Hypothalamus (tissue), 51 donors: ENCODE data around the gene MSANTD1.

Experiments used
- DNase-seq, 51 donors: peaks; one replicate each; lab custom pipeline; 2025; lab: John Stamatoyannopoulos, UW

The MSANTD1 gene

DNA sequence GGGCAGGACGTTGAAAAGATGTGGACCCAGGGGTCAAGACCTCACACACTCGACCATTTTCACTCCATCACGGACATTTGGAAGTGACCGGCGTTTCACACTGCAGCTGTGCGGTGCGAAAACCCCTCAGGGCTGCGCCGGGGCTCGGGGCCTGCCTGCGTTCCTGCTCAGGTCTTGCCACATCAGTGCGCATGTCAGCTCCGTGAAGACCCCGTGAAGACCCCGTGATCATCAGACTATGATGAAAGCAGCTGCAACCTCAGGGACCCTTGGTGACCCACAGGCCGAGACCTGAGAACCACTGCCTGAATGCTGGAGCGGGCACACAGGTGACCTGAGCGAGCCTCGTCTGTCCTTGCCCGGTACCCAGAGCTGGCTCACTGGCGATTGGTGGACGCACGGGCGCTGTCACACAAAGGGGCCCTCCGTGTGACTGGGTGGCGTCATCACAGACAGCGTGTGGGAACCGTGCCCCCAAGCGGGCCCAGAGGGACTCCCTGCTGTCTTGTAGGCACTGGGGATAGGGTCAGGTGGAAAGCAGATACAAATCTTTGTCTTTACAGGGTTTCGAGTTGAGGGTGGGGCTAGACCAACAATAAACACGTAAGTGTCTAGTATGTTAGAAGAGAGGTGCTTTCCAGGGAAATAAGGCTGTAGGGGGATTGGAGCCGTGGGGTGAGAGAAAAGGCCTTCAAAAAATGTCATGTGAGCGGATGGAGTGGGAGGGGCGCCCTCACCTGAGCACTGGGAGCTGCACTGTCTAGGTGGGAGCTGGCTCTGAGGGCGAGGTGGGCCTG, 12.7 kb downstream of the MSANTD1 start:
- DNase-seq, result no peak

- DNase-seq, result no peak
Measured at GRCh38 chr4:3262208-3263052, 13.5 kb downstream of the MSANTD1 start.

GRCh38 chr4:3263053-3263875, 14.3 kb downstream of the MSANTD1 start:
- DNase-seq, result no peak

DNA sequence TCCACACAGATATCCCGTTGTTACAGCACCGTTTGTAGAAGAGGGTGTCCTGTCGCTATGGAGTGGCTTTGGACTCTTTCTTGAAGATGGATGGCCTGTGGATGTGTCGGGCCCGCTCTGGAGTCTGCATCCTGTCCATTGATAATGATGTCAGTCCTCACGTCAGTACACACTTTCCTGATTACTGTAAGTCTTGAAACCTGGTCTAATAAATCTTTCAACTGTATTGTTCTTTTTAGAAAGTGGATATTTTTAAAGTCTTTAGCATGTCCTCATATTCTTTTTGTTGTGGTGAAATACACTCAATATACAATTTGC, 14.9 kb downstream of the MSANTD1 start:
- no peak for DNase-seq

DNA sequence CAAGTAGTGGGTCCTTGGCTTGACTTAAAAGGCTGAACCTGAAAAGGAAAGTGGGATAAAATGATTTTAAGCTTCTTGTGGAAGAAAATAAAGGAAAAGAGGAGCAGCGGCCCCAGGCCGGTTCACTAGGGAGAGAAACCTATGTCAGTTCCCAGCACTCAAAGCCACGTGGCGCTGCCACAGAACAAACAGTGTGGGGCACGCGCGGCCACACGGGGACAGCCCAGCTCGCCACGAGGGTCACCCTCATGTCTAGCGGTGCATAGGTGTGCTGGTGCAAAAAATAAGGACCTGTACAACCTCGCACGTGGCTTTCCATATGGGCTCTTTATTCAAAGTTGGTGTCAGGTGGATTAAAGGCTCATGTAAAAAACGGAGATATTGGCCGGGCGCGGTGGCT, 17.1 kb downstream of the MSANTD1 start:
- no peak for DNase-seq

DNA sequence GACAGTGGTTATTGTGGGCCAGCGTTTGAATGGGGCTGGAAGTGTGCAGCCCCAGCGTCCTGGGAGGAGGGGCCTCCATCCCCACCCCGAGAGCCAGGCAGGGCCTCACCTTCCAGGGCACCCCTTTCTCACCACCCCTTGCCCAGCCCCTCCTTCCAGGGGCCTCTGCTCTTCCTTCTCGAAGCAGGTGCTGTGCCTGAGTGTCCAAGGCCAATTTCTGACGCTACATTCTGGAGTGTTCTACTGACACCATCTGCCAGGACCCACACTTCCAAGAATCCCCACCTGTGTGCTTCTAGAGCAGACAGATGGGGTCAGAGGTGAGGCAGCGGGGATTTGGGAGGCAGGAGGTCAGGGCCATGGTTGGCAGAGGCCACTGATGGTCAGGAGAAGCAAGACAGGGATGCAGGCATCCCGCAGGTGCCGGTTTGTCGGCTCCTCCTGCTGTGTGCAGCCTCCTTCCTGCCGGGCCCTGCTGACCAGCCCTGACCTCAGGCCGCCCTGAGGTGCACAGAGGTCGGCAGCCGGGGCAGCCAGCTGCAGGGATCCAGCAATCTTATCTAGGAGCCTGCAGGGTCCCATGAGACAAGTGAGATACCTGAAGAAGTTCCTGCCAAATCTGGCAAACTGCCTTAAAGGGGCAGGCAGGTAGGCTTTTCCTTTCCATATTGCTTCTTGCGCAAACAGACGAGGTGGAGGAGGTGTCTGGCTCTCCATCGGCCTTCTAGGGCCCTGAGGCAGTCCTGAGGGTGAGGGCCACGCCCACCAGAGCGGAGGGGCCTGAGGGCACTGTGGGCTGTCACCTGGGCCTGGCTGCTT, 18.8 kb downstream of the MSANTD1 start:
- no peak for DNase-seq

GRCh38 chr4:3268395-3269104, 19.6 kb downstream of the MSANTD1 start:
- no peak for DNase-seq

- DNase-seq, result no peak
Measured at GRCh38 chr4:3269105-3269927, 20.4 kb downstream of the MSANTD1 start.

- peak in 3 of 51 donors; percentile 14 to 24 (median 22) for DNase-seq
Measured at GRCh38 chr4:3269991-3270611, 21.1 kb downstream of the MSANTD1 start.

- DNase-seq, result no peak
Measured at GRCh38 chr4:3271131-3271530, 22.2 kb downstream of the MSANTD1 start.

GRCh38 chr4:3276986-3277385, 28.0 kb downstream of the MSANTD1 start:
- DNase-seq, result peak in 15 of 51 donors; percentile 20 to 59 (median 28)

GRCh38 chr4:3280466-3280865, 31.5 kb downstream of the MSANTD1 start:
- no peak for DNase-seq

DNA sequence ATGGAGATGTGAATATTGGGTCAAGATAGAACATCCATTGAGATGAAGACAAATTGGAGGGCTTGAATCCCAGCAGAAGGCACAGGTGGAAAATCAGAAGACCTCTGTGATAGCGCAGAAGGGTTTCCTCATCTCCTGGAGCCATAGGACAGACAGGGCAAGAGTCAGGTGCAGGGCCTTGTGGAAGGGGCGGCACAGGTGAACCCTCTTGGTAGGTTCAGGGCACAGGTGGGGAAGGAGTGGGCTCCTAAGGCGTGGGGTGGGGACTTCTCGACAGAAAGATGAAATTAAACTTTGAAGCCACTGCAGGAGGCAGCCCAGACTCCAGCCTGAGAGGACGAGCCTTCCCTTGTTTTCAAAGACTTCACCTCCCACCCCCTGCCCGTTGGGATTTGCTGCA, 34.5 kb downstream of the MSANTD1 start:
- no peak for DNase-seq

DNA sequence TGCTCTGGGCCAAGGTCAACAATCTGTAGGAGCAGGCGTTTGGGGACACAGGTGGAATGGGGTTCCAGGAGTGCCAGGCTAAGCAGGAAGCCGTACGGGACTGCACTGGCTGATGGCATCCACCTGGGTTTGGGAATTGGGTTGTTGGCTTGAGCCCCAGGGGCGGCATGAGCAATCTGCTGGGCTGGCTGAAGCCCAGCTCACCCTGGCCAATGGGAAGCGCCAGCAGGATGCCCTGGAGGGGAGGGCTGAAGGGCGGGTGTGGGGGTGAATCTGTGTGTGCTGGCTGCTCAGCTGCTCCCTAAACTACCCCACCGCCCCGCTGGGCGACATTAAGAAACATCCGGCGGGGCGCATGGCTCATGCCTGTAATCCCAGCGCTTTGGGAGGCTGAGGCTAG, 35.0 kb downstream of the MSANTD1 start:
- no peak for DNase-seq

- no peak for DNase-seq
Measured at GRCh38 chr4:3284734-3285557, 36.0 kb downstream of the MSANTD1 start.

DNA sequence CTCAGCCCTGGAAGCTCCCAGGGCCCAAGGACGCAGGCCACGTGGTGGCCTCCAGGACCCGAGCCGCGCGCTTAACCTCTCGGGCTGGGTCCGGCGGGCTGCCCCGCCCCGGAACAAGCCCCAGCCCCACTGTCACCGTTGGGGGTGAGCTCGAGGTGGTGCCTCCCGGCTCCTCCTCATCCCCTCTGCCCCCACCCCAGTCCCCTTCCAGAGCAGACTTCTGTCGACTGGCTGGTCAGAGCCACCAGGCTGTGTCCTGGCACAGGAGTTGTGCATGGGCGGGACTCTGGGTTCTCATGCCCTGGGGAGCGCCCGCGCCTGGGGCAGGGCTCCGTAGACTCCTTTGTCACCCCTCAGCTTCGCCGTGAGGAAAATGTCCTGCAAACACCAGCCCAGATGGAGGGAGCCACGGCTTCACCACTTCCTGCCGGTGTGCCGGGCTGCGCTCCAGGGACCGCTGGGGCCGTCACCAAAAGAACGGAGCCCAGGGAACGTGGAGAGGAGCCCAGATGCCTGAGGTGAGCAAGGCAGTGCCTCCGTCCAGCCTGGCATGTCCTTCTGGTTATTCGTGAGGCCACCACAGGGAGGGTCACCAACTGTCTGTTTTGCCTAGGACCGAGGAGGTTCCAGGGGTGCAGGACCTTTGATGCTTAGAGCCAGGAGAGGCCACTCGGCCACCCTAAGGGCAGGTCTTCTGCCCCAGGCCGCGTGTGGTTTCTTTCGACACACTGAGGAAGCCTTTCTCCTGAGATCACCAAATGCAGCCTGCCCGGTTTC, 36.8 kb downstream of the MSANTD1 start:
- DNase-seq, result peak in 2 of 51 donors; percentile 25 to 27
